GM19023 (cell line): Measurements from ENCODE around the gene NUP50.
A peak's percentile ranks its signal among the peaks of the same experiment; 100 is the strongest.

Experiments
- ATAC-seq: cut with Tn5 transposase; IDR thresholded peaks from one replicate; pipeline ENCODE4 v1.9.1; 2021; ENCODE audit warnings: mild to moderate bottlenecking, moderate library complexity; ENCODE audit not compliant: unreplicated experiment

Gene NUP50

GRCh38 chr22:45226503-45227186, 62.9 kb downstream of the NUP50 start:
- ATAC-seq, result no peak

DNA sequence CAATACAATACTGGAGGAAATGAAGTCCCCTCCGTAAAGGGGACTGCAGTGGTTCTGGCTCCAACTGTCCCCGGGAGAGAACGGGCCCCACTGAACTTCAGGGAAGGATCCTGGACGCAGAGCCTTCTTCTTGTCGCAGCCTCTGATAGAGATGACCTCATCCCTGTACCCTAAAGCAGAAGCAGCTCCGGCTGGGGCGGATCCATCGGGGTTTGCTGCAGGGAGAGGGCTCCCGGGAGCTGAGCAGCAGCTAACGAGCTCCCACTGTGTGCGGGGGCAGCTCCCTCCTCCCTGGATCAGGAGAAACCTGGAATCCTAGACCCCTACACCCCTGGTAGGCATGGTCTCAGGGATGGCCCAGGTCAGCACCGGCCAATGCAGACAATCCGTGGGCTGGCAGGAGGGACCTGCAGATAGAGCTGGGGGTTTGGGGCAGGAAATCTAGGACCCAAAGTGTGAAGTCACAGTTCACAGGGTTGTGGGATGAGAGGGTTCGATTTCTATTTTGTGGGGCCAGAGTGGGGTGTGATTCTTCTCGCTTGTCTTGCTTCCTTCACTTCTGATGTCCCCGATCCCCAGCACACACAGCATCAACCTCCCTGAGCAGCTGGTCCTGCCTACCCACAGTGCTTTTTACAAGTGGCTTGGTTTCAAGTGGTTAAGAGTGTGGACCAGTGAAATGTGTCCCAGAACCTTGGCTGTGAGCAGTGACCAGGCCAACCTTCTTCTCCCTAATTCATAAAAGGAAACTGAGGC, 64.1 kb downstream of the NUP50 start:
- no peak for ATAC-seq

- ATAC-seq, result no peak
These were observed 64.7 kb downstream of the NUP50 start for GRCh38 chr22:45228401-45228754.

DNA sequence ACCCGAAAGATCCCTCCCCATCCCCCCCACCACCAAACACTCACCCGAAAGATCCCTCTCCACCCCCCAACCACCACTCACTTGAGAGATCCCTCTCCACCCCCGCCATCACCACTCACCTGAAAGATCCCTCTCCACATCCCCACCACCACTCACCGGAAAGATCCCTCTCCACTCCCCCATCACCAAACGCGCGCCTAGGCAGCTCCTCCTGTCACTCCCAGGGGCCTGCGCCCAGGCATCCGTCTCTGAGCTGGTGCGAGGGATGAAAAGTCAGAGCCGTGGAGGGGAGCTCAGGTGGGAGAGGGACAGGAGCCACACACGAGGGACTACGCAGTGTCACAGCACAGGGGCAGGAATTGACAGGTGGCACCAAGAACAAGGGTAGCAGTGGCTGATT, 65.5 kb downstream of the NUP50 start:
- no peak for ATAC-seq

GRCh38 chr22:45230026-45230721, 66.4 kb downstream of the NUP50 start:
- ATAC-seq, result no peak

DNA sequence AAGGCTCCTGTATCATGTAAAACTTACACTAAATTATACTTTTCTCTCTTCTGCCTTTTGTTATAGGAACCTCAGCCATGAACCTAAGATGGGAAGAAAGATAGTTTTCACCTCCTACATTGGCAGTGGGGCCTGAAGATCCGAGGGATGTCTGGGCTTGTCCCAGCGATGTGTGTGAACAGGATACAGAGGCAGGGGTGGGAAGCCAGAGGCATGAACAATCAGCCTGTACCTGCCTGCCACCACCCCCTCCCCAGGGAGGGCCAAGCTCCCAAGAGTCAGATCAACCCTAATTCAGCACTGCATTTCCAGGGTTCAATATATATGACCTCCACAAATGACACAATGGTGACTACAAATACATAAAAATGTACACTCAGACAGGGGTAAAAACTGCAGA, 67.6 kb downstream of the NUP50 start:
- ATAC-seq, result no peak

DNA sequence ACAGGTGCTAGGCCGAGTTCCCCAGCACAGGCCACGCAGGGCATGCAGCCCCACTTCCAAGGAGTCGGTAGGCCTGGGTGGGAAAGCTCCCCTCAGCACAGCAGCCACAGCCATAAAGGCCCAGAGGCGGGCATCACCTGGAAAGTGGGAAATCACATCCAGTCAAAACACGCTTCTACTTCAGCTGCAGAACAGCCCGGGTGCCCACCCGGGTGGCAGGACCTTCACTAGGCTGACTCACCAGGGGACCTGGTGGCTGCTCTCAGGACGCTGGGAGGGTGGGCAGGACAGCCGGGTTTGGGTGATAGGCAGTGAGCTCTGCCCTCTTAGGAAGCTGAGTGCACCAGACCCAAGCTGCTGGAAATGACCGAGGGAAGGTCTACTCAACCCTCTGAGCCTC, 69.7 kb downstream of the NUP50 start:
- no peak for ATAC-seq

- ATAC-seq, result no peak
These were observed 70.1 kb downstream of the NUP50 start for GRCh38 chr22:45233827-45234226.

DNA sequence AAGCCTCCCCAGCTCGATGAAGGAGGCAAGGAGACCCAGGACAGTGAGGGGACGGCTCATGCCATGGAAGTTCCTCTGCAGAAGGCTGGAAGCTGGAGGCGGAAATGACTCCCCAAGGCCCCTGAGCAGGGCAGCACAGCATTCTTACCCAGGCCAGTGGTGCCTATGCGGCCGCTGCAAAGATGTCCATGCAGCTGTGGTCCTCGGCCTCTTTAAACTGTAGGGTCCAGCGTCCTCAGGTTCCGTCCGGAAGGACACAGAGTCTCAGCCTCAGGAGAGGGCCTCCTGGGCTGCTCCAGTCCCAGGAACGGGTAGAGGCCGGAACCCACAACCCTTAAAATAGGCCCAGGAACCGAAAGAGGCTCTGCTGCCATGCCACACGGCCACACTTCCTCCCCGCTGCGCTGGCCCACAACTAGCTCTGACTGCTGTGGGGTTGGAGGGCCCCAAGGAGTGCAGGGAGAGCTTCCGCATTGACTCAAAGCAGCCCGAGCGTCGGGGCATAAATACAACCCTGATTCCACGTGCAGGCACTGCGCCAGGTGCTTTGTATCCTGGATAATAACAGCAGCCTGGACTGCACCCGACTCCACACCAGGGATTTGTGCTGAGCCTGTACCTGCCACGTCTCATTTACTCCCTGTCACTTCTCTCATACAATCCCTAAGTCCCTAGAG, 71.5 kb downstream of the NUP50 start:
- ATAC-seq, result peak; percentile 66

- peak; percentile 13 for ATAC-seq
These were observed 72.2 kb downstream of the NUP50 start for GRCh38 chr22:45235851-45236342.

- ATAC-seq, result no peak
These were observed 73.6 kb downstream of the NUP50 start for GRCh38 chr22:45237065-45237990.
